HepG2 (cell line): ENCODE data around the gene NEU4. TPM values are rescaled to one million over a fixed set of nuclear protein-coding genes. Genes with fewer than 3 reads are reported as not detected.

Experiments
- AKNA ChIP-seq: sonication (generic); formaldehyde crosslinking; IDR thresholded peaks from 2 replicates; pipeline ENCODE4 v1.4.0; 2020; ENCODE audit warnings: missing genetic modification reagents, borderline replicate concordance
- KLF12 ChIP-seq: sonication (generic); formaldehyde crosslinking; IDR thresholded peaks from 2 replicates; pipeline ENCODE4 v1.4.0; 2020; ENCODE audit warnings: missing genetic modification reagents, borderline replicate concordance
- REST ChIP-seq, 2 experiments: IDR thresholded peaks; 2 replicates each; pipeline ENCODE4 v1.6.1; 2011 to 2012; ENCODE audit warnings: low read length in 2 of 2, borderline replicate concordance in 1 of 2, low read depth in 1 of 2, mild to moderate bottlenecking in 1 of 2, moderate library complexity in 1 of 2
- TIGD3 ChIP-seq: sonication (generic); formaldehyde crosslinking; IDR thresholded peaks from 2 replicates; pipeline ENCODE4 v1.5.1; 2020; ENCODE audit warnings: mild to moderate bottlenecking, missing genetic modification reagents, borderline replicate concordance
- YY1 ChIP-seq: IDR thresholded peaks from 2 replicates; pipeline ENCODE4 v1.6.1; 2011; ENCODE audit warnings: low read length, low read depth, moderate library complexity, mild to moderate bottlenecking; ENCODE audit not compliant: insufficient read depth, insufficient replicate concordance
- ZFP37 ChIP-seq: sonication (generic); formaldehyde crosslinking; IDR thresholded peaks from 2 replicates; pipeline ENCODE4 v1.4.0; 2020; ENCODE audit warnings: missing genetic modification reagents, borderline replicate concordance
- ZFP41 ChIP-seq: sonication (generic); formaldehyde crosslinking; IDR thresholded peaks from 2 replicates; pipeline ENCODE4 v1.4.0; 2020; ENCODE audit warnings: mild to moderate bottlenecking, missing genetic modification reagents, borderline replicate concordance
- ZNF652 ChIP-seq: IDR thresholded peaks from 2 replicates; pipeline ENCODE4 v1.6.1; 2016; ENCODE audit warnings: low read depth, borderline replicate concordance
- ZNF770 ChIP-seq: sonication (generic); formaldehyde crosslinking; IDR thresholded peaks from 2 replicates; pipeline ENCODE4 v1.5.0; 2020; ENCODE audit warnings: mild to moderate bottlenecking, missing genetic modification reagents
- ZNF850 ChIP-seq: sonication (generic); formaldehyde crosslinking; conservative IDR thresholded peaks from 2 replicates; pipeline ENCODE4 v1.9.0; 2021; ENCODE audit warnings: mild to moderate bottlenecking, missing genetic modification reagents
- polyA plus RNA-seq, 8 experiments: library from polyadenylated mRNA; depleted of rRNA in 3 of 8; stranded (reverse) in 7 of 8; unstranded in 1 of 8; fragments of >200 nt; fragmentation: Illumina TruSeq in 4 of 8; extraction: Trizol in 4 of 8; gene quantifications; 2 replicates each; pipeline versions ENCODE4 v1.2.1 to v1.2.3, GENCODE V29; 2011 to 2016; ENCODE audit warnings: low read depth in 4 of 8, missing spikeins in 1 of 8, mixed read lengths in 1 of 8; ENCODE audit not compliant: insufficient read depth in 1 of 8
- total RNA-seq, 5 experiments: library from RNA; depleted of rRNA; stranded (reverse); fragments of >200 nt; fragmentation: Illumina TruSeq; extraction: Trizol; gene quantifications; 2 replicates each; pipeline ENCODE4 v1.2.3, GENCODE V29; 2016; ENCODE audit warnings: low read depth in 1 of 5

Gene NEU4
- total and polyA plus RNA-seq, 2 of the 13 experiments (the other 11 are each of a cell fraction or from before 2014, with no cell fraction given), result 53.5 to 107 TPM

GRCh38 chr2:241844066-241844728 is 35.2 kb downstream of the NEU4 start (continued):
- TF ChIP-seq AKNA (CRISPR knock-in tag), result no peak
- TF ChIP-seq ZFP37, result no peak
- TF ChIP-seq ZFP41, result no peak
- no peak for TF ChIP-seq ZNF652 (CRISPR knock-in tag)
- TF ChIP-seq YY1, result no peak
- TF ChIP-seq KLF12, result peak; percentile 58; the same call in 1 of the 2 replicates
- peak; percentile 89 for TF ChIP-seq ZNF770 (CRISPR knock-in tag)
- no peak for TF ChIP-seq ZNF850 (CRISPR knock-in tag)
- no peak for TF ChIP-seq TIGD3 (CRISPR knock-in tag)
- TF ChIP-seq REST (IDR thresholded peaks at IDR 0.05; ENCODE audit: borderline replicate concordance in 1 of 2, low read depth in 1 of 2, low read length in 2 of 2), result no peak
